GM15510 (cell line): ENCODE data around the gene LRRC8B.

Experiments
- POLR2A ChIP-seq: IDR thresholded peaks from 3 replicates; pipeline ENCODE4 v1.6.1; 2011; ENCODE audit warnings: borderline replicate concordance; ENCODE audit not compliant: insufficient read length; ENCODE audit errors: extremely low read depth

The LRRC8B gene

GRCh38 chr1:89608319-89608983 is 83.8 kb downstream of the LRRC8B start:
- no peak for TF ChIP-seq POLR2A

GRCh38 chr1:89608984-89609725 is 84.5 kb downstream of the LRRC8B start:
- TF ChIP-seq POLR2A: no peak

DNA sequence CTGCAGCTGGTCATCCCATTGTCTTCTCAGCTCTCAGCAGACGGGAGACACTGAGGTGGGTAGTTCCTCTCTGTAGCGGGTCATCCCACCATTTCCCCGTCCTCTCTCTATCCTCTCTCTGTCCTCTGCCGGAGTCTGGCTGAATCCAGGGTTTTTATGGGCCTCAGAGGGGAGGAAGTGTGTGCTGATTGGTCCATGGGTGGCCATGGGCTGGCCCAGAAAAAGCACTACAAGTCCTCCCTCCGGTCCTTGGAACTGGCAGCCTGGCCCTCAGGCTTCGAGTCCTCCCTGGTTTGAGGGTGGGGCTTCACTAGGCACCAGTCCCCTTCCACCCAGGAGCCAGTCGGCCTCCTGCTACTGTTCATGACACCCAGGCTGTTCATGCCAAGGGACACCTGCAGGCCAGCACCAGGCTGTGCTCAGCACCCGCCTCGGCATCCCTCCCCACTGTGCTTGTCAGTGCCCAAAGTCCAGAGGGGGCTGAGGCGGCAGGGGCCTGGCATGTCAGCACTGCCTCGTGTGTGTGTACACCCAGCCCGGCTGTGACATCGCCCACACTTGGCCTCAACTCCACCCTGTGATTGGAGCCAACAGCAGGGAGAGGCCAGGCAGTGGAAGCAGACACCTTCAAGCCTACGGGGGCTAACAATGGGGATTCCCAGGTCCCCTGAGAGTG is 85.3 kb downstream of the LRRC8B start:
- no peak for TF ChIP-seq POLR2A

DNA sequence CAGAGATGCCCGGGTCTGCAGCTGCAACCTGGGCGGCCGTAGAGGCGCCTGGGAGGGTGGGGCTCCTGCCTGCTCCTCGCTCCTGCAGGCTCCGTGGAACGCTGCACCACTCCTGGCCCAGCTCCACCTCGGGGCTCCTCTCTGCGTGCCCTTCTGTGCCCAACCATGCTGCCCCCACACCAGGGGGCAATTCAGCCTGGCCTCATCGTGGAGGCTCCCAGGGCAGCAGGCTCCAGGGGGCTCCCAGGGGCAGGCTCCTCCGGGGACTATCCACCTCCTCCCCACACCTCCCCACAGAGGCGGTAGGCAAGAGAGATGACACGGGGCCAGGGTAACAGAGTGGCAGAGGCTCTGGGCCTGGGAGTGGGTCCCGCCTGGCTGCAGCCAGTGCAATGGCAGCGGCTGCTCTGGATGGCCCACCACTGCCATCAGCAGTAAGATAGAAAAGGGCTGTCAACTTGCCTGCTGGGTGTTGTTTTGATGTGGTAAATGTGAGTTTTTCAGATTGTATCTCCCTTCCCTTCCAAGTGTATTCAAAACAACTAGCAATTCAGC is 85.9 kb downstream of the LRRC8B start:
- no peak for TF ChIP-seq POLR2A

DNA sequence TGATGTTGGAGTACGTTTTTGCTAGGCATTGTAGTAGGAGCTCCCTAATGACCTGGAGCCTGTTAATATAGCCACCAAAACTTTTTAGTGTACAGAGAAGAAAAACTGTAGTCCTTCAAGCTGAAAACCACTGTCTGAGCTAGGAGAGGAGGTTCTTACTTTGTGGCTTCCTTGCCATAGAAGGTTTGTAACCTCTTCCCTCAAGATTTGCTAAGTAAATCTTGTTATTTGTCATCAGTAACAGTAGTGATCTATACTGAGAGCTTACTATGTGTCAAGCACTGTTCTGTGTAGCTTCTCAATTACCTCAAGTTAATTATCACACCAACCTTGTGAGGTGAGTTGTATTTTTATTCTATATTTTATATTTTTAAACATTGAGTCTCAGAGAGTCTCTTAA is 87.1 kb downstream of the LRRC8B start:
- TF ChIP-seq POLR2A: no peak

DNA sequence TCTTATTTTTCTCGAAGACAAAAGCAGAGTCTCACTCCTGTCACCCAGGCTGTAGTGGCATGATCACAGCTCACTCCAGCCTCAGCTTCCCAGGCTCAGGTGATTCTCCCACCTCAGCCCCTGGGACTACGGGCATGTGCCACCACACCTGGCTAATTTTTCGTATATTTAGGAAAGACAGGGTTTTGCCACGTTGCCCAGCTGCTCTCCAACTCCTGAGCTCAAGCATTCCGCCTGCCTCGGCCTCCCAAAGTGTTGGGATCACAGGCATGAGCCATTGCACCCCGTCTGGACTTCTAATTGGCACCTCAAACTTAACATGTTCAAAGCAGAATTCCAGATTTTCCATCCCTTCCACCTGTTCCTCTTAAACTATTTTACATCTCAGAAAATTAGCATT is 89.3 kb downstream of the LRRC8B start:
- TF ChIP-seq POLR2A: no peak

- no peak for TF ChIP-seq POLR2A
Measured at GRCh38 chr1:89615676-89616598, 91.3 kb downstream of the LRRC8B start.

DNA sequence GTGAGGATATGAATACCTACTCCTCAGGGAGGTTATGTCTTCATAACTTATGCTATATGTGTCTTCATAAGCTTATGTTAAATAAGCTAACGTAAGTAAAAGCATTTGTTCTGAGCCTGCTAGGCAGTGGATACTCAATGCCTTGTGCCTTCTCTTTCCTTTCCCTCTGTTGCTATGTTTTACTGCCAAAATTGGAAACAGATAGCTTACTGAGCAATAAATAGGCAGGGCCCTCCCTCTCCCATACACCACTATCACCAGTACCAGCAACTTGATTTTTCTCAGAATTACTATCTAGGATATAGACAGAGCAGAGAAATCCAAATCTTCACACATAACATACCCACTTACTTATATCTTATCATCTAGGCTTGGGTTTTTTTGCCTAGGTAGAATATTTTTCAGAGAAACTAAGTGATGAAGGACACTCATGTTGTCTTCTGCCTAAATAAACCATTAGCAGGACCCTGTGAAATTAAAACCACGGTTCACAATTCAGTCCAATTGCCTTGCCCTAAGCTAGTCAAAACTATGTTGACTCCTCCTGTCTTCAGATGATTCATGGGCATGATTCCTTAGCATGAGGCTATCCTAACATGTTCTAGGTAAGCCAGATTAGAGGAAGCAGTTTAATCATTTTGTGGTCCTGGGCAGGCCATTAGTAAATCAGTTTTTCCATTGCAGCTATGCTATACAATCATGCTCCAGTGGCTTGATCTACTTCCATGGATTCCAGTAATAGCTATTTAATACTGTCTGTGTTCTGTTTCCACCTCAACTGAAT is 92.4 kb downstream of the LRRC8B start:
- no peak for TF ChIP-seq POLR2A

- TF ChIP-seq POLR2A: no peak
Measured at GRCh38 chr1:89620664-89621063, 96.0 kb downstream of the LRRC8B start.

DNA sequence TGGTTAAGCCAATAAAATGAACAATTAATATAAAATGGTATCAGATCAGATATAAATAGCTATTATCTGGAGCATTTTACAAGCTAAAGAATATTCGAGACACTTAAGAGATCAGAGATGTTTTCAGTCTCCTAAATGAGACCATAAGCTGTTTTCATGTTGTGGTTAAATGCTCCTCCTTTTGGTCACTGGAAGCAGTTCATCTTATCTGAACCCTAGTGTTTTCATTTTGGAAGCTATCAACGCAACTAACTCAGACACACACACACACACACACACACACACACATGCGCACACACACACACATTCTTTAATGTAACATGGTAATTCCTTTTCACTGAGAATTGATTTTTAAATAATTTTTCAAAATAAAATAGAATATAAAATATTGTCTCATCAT is 98.3 kb downstream of the LRRC8B start:
- no peak for TF ChIP-seq POLR2A

- TF ChIP-seq POLR2A: no peak
Measured at GRCh38 chr1:89624314-89624713, 99.7 kb downstream of the LRRC8B start.

DNA sequence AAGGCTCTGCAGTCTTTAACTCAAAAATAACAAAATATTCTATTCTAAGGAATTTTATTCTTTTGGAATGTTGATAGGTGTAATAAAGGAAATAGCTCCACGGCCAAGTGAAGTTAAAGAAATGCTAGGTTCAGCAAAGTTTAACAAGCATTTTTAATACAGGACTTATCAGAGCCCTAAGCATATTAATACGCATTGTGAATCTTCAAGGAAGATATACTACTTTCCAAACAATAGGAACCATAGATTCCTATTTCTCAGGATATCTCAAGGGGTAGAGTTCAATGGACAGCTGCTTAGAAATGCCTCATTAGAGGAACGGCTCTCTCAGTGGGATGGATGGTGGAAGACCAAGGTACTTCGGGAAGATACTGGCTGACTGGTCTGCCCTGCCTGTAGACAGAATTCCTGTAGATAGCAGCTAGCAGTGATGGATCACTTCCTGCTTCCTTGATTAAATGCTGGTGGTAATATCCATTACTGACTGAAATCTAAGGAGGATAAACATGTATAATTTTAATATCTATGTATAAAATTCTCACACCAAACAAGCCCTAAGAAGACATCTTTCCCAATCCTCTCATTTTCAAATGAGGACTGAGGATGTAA is 100.2 kb downstream of the LRRC8B start:
- no peak for TF ChIP-seq POLR2A

- TF ChIP-seq POLR2A: no peak
Measured at GRCh38 chr1:89627596-89627962, 103.0 kb downstream of the LRRC8B start.
